Measurements from ENCODE around the gene KCNN1. TPM values are rescaled to one million over a fixed set of nuclear protein-coding genes. Genes with fewer than 3 reads are reported as not detected.

The KCNN1 gene
- total RNA-seq, 1 donor from 2014 or later = 1.5 TPM

DNA sequence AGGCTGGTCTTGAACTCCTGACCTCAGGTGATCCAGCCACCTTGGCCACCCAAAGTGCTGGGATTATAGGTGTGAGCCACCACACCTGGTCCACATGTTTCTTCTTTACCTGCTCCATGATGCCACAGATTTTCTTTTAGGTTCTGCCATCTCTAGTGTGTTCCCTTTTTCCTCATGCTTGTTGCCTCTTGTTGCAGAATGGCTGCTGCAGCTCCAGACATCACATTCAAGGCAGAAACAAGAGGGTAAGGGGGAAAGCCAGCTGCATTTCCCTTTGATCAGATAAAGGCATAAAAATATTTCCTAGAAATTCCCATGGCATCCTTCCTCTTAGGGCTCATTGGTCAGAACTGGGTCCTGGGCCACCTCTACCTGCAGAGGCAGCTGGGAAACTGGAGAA is 46.4 kb upstream of the KCNN1 start:
- TF ChIP-seq, protein P1, sequence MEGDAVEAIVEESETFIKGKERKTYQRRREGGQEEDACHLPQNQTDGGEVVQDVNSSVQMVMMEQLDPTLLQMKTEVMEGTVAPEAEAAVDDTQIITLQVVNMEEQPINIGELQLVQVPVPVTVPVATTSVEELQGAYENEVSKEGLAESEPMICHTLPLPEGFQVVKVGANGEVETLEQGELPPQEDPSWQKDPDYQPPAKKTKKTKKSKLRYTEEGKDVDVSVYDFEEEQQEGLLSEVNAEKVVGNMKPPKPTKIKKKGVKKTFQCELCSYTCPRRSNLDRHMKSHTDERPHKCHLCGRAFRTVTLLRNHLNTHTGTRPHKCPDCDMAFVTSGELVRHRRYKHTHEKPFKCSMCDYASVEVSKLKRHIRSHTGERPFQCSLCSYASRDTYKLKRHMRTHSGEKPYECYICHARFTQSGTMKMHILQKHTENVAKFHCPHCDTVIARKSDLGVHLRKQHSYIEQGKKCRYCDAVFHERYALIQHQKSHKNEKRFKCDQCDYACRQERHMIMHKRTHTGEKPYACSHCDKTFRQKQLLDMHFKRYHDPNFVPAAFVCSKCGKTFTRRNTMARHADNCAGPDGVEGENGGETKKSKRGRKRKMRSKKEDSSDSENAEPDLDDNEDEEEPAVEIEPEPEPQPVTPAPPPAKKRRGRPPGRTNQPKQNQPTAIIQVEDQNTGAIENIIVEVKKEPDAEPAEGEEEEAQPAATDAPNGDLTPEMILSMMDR (IDR thresholded peaks at IDR 0.05; ENCODE audit: insufficient read depth, low read depth, low read length) = no peak
- TF ChIP-seq EZH2 (IDR thresholded peaks at IDR 0.05; ENCODE audit: insufficient read depth, low read length) = no peak
- Histone ChIP-seq H3K36me3 (ENCODE audit: insufficient read depth, low read length) (no peaks in the 10 kb centered on the region), H3K4me2 (ENCODE audit: low read length) (no peak overlapping the region), H3K27me3 (ENCODE audit: insufficient read depth, low read length) (no peaks in the 10 kb centered on the region), H3K4me3 (ENCODE audit: insufficient read depth, low read depth, low read length) (no peak overlapping the region), H3K27ac (ENCODE audit: low read depth, low read length) (no peak overlapping the region), H3K4me1 (ENCODE audit: insufficient read depth, low read length) (no peaks in the 10 kb centered on the region), H3K9me3 (ENCODE audit: insufficient read depth, low read depth, low read length) (no peaks in the 10 kb centered on the region), H3K79me2 (ENCODE audit: insufficient read depth, low read length) (no peaks in the 10 kb centered on the region), H4K20me1 (ENCODE audit: insufficient read depth, low read length) (no peaks in the 10 kb centered on the region), H3K9ac (ENCODE audit: low read length) (no peak overlapping the region), H2AFZ (ENCODE audit: low read depth, low read length) (no peak overlapping the region)
- Mint-ChIP-seq H3K9me3 (ENCODE audit: unreplicated experiment) (peaks cover 4% of the 10 kb centered on the region), H3K27me3 (ENCODE audit: low read depth, unreplicated experiment) (peaks cover 7% of the 10 kb centered on the region), H3K4me1 (ENCODE audit: low read depth, unreplicated experiment) (no peaks in the 10 kb centered on the region), H3K36me3 (ENCODE audit: low read depth, unreplicated experiment) (no peaks in the 10 kb centered on the region), H3K4me3 (ENCODE audit: unreplicated experiment) (no peak overlapping the region), H3K27ac (ENCODE audit: unreplicated experiment) (no peak overlapping the region)
- FAIRE-seq (no peak), DNase-seq (ENCODE audit: low read depth) (no peak)

- H3K4me1 Mint-ChIP-seq (ENCODE audit: low read depth, unreplicated experiment) = no peaks in the 10 kb centered on the region
- no peaks in the 10 kb centered on the region for H3K36me3 ChIP-seq (ENCODE audit: insufficient read depth, low read length)
- no peaks in the 10 kb centered on the region for H3K4me1 ChIP-seq (ENCODE audit: insufficient read depth, low read length)
- no peaks in the 10 kb centered on the region for H3K9me3 ChIP-seq (ENCODE audit: insufficient read depth, low read depth, low read length)
- H3K4me2 ChIP-seq (ENCODE audit: low read length) = no peak overlapping the region
- TF ChIP-seq, protein P1 (IDR thresholded peaks at IDR 0.05; ENCODE audit: insufficient read depth, low read depth, low read length) = no peak
- no peak for TF ChIP-seq EZH2 (IDR thresholded peaks at IDR 0.05; ENCODE audit: insufficient read depth, low read length)
- H3K27me3 ChIP-seq (ENCODE audit: insufficient read depth, low read length) = no peaks in the 10 kb centered on the region
- H3K9me3 Mint-ChIP-seq (ENCODE audit: unreplicated experiment) = peaks cover 2% of the 10 kb centered on the region
- H3K9ac ChIP-seq (ENCODE audit: low read length) = no peak overlapping the region
- no peak overlapping the region for H3K4me3 Mint-ChIP-seq (ENCODE audit: unreplicated experiment)
- H3K27ac Mint-ChIP-seq (ENCODE audit: unreplicated experiment) = no peak overlapping the region
- FAIRE-seq (no peak), DNase-seq (ENCODE audit: low read depth) (no peak)
- no peaks in the 10 kb centered on the region for H4K20me1 ChIP-seq (ENCODE audit: insufficient read depth, low read length)
- H3K36me3 Mint-ChIP-seq (ENCODE audit: low read depth, unreplicated experiment) = no peaks in the 10 kb centered on the region
- H3K79me2 ChIP-seq (ENCODE audit: insufficient read depth, low read length) = no peaks in the 10 kb centered on the region
- H3K27ac ChIP-seq (ENCODE audit: low read depth, low read length) = no peak overlapping the region
- H3K27me3 Mint-ChIP-seq (ENCODE audit: low read depth, unreplicated experiment) = peaks cover 6% of the 10 kb centered on the region
- H3K4me3 ChIP-seq (ENCODE audit: insufficient read depth, low read depth, low read length) = no peak overlapping the region
- H2AFZ ChIP-seq (ENCODE audit: low read depth, low read length) = no peak overlapping the region
Observed at GRCh38 chr19:17922138-17922537, 44.8 kb upstream of the KCNN1 start.

- no peaks in the 10 kb centered on the region for H3K4me1 Mint-ChIP-seq (ENCODE audit: low read depth, unreplicated experiment)
- Histone ChIP-seq H3K9ac (ENCODE audit: low read length) (no peak overlapping the region), H3K27me3 (ENCODE audit: insufficient read depth, low read length) (no peaks in the 10 kb centered on the region), H3K36me3 (ENCODE audit: insufficient read depth, low read length) (no peaks in the 10 kb centered on the region), H3K4me3 (ENCODE audit: insufficient read depth, low read depth, low read length) (no peak overlapping the region), H4K20me1 (ENCODE audit: insufficient read depth, low read length) (no peaks in the 10 kb centered on the region), H2AFZ (ENCODE audit: low read depth, low read length) (no peak overlapping the region), H3K9me3 (ENCODE audit: insufficient read depth, low read depth, low read length) (no peaks in the 10 kb centered on the region), H3K4me1 (ENCODE audit: insufficient read depth, low read length) (no peaks in the 10 kb centered on the region), H3K27ac (ENCODE audit: low read depth, low read length) (no peak overlapping the region), H3K79me2 (ENCODE audit: insufficient read depth, low read length) (no peaks in the 10 kb centered on the region), H3K4me2 (ENCODE audit: low read length) (no peak overlapping the region)
- H3K9me3 Mint-ChIP-seq (ENCODE audit: unreplicated experiment) = peaks cover 2% of the 10 kb centered on the region
- H3K27ac Mint-ChIP-seq (ENCODE audit: unreplicated experiment) = no peak overlapping the region
- peaks cover 15% of the 10 kb centered on the region for H3K27me3 Mint-ChIP-seq (ENCODE audit: low read depth, unreplicated experiment)
- H3K36me3 Mint-ChIP-seq (ENCODE audit: low read depth, unreplicated experiment) = no peaks in the 10 kb centered on the region
- DNase-seq (ENCODE audit: low read depth) = no peak
- no peak overlapping the region for H3K4me3 Mint-ChIP-seq (ENCODE audit: unreplicated experiment)
- TF ChIP-seq EZH2 (IDR thresholded peaks at IDR 0.05; ENCODE audit: insufficient read depth, low read length) = no peak
- TF ChIP-seq, protein P1 (IDR thresholded peaks at IDR 0.05; ENCODE audit: insufficient read depth, low read depth, low read length) = no peak
- FAIRE-seq = no peak
Observed at GRCh38 chr19:17926044-17926443, 40.9 kb upstream of the KCNN1 start.
